SK-N-SH treated with all-trans-retinoic acid at 6 μM for 48 hours (cell line): Measurements from ENCODE around the gene SHC1.

ENCODE experiments used
- ESRRG ChIP-seq: fragments of 250-450 bp; sonication (Bioruptor Pico); IDR thresholded peaks from 2 replicates; pipeline ENCODE4 v1.6.1; 2021; ENCODE audit warnings: mild to moderate bottlenecking
- GLIS3 ChIP-seq: fragments of 250-450 bp; sonication (Bioruptor Pico); IDR thresholded peaks from 2 replicates; pipeline ENCODE4 v1.5.0; 2020; ENCODE audit warnings: mild to moderate bottlenecking, moderate library complexity
- RARB ChIP-seq: fragments of 250-450 bp; sonication (Bioruptor Pico); IDR thresholded peaks from 2 replicates; pipeline ENCODE4 v1.8.0; 2021; ENCODE audit warnings: mild to moderate bottlenecking, moderate library complexity
- TOX ChIP-seq: fragments of 250-450 bp; sonication (Bioruptor Pico); IDR thresholded peaks from 2 replicates; pipeline ENCODE4 v1.8.0; 2021; ENCODE audit warnings: mild to moderate bottlenecking, moderate library complexity, borderline replicate concordance
- ZC3H10 ChIP-seq: fragments of 250-450 bp; sonication (Bioruptor Pico); IDR thresholded peaks from 2 replicates; pipeline ENCODE4 v1.5.1; 2021; ENCODE audit warnings: mild to moderate bottlenecking, moderate library complexity
- ZFP3 ChIP-seq: fragments of 250-450 bp; sonication (Bioruptor Pico); IDR thresholded peaks from 2 replicates; pipeline ENCODE4 v1.5.0; 2020; ENCODE audit warnings: mild to moderate bottlenecking, moderate library complexity
- ZFP30 ChIP-seq: fragments of 450-650 bp; formaldehyde crosslinking; IDR thresholded peaks from 2 replicates; pipeline ENCODE4 v1.5.0; 2022; ENCODE audit warnings: mild to moderate bottlenecking, moderate library complexity
- ZNF565 ChIP-seq: fragments of 450-650 bp; formaldehyde crosslinking; conservative IDR thresholded peaks from 2 replicates; pipeline ENCODE4 v1.5.0; 2020; ENCODE audit warnings: low read depth, mild to moderate bottlenecking, moderate library complexity
- TF ChIP-seq, protein P1 (sequence below): fragments of 250-450 bp; sonication (Bioruptor Pico); IDR thresholded peaks from 2 replicates; pipeline ENCODE4 v1.5.1; 2021; ENCODE audit warnings: mild to moderate bottlenecking, moderate library complexity
- TF ChIP-seq, protein P2 (sequence below): fragments of 250-450 bp; sonication (Bioruptor Pico); IDR thresholded peaks from 2 replicates; pipeline ENCODE4 v1.8.0; 2020; ENCODE audit warnings: mild to moderate bottlenecking, moderate library complexity, borderline replicate concordance
- TF ChIP-seq, protein P3 (sequence below): fragments of 250-450 bp; sonication (Bioruptor Pico); IDR thresholded peaks from 2 replicates; pipeline ENCODE4 v1.8.0; 2021; ENCODE audit warnings: low read depth, mild to moderate bottlenecking, moderate library complexity, borderline replicate concordance

DNA sequence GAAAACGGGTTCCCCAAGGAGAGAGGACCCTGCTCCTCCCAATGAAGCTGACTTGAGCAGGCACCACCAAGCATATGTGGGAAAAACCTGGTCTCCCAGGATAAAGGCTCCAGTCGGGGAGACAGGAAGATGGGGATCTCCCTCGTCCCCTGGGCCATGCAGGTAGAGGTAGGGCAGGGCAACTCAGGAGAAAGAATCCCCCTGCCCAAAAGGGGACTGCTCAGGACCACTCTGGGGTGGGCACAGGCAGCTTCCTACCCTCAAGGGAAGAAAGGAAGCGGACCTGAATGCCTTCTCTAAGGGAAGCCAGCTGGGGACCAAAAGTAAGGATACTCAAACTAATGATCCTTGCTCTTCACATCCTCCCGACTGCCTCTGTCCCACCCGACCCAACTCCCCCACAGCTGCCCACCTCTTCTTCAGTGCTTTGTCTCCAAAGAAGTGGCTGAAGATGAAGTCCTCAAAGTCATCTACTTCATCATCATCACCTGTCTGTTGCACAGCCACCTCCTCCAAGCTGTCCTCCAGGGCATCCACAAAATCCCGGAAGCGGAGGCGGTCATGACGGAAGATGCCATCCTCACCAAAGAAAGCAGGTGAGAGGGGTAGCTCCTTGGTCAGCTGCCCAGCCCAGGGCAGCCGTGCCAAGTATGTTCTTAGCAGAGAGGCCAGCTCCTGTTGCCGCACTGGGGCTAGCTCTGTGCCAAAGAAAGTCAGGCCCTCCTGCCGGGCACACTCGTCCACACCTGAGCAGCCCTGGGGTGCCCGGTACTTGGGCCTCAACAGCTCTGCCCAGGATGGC is 25.2 kb downstream of the SHC1 start:
- TF ChIP-seq, protein P1, sequence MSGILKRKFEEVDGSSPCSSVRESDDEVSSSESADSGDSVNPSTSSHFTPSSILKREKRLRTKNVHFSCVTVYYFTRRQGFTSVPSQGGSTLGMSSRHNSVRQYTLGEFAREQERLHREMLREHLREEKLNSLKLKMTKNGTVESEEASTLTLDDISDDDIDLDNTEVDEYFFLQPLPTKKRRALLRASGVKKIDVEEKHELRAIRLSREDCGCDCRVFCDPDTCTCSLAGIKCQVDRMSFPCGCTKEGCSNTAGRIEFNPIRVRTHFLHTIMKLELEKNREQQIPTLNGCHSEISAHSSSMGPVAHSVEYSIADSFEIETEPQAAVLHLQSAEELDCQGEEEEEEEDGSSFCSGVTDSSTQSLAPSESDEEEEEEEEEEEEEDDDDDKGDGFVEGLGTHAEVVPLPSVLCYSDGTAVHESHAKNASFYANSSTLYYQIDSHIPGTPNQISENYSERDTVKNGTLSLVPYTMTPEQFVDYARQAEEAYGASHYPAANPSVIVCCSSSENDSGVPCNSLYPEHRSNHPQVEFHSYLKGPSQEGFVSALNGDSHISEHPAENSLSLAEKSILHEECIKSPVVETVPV, result no peak
- TF ChIP-seq ZC3H10 (CRISPR knock-in tag), result no peak
- no peak for TF ChIP-seq ESRRG (CRISPR knock-in tag)
- no peak for TF ChIP-seq ZFP30
- TF ChIP-seq ZFP3 (CRISPR knock-in tag), result no peak
- TF ChIP-seq TOX (CRISPR knock-in tag), result no peak
- TF ChIP-seq, protein P2, sequence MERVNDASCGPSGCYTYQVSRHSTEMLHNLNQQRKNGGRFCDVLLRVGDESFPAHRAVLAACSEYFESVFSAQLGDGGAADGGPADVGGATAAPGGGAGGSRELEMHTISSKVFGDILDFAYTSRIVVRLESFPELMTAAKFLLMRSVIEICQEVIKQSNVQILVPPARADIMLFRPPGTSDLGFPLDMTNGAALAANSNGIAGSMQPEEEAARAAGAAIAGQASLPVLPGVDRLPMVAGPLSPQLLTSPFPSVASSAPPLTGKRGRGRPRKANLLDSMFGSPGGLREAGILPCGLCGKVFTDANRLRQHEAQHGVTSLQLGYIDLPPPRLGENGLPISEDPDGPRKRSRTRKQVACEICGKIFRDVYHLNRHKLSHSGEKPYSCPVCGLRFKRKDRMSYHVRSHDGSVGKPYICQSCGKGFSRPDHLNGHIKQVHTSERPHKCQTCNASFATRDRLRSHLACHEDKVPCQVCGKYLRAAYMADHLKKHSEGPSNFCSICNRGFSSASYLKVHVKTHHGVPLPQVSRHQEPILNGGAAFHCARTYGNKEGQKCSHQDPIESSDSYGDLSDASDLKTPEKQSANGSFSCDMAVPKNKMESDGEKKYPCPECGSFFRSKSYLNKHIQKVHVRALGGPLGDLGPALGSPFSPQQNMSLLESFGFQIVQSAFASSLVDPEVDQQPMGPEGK (CRISPR knock-in tag), result no peak
- TF ChIP-seq GLIS3 (CRISPR knock-in tag), result no peak
- TF ChIP-seq, protein P3, sequence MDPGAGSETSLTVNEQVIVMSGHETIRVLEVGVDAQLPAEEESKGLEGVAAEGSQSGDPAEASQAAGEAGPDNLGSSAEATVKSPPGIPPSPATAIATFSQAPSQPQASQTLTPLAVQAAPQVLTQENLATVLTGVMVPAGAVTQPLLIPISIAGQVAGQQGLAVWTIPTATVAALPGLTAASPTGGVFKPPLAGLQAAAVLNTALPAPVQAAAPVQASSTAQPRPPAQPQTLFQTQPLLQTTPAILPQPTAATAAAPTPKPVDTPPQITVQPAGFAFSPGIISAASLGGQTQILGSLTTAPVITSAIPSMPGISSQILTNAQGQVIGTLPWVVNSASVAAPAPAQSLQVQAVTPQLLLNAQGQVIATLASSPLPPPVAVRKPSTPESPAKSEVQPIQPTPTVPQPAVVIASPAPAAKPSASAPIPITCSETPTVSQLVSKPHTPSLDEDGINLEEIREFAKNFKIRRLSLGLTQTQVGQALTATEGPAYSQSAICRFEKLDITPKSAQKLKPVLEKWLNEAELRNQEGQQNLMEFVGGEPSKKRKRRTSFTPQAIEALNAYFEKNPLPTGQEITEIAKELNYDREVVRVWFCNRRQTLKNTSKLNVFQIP (CRISPR knock-in tag), result no peak
- no peak for TF ChIP-seq RARB (CRISPR knock-in tag)
- TF ChIP-seq ZNF565 (CRISPR knock-in tag), result no peak
